Measurements from ENCODE around the gene PPP2R2C.

Gene PPP2R2C

DNA sequence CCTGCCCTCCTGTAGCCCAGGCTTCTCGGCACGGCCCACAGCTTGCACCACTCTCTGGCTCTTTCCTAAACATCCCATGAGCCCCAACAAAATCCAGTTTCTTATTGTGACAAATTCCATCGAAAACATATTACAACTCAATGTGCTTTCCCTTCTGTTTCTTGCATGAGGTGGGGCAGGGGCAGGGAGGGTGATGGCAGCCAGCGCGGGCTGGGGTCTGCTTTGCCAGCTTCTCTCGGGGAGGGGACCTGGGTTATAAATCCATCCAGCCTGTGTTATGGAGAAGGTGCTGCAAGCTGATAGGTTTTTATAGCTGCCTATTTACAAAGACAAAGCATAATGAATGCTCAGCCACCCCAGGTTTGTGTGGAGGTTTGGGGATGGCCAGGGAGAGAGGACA, 21.1 kb downstream of the PPP2R2C start:
- TF ChIP-seq, protein P1, sequence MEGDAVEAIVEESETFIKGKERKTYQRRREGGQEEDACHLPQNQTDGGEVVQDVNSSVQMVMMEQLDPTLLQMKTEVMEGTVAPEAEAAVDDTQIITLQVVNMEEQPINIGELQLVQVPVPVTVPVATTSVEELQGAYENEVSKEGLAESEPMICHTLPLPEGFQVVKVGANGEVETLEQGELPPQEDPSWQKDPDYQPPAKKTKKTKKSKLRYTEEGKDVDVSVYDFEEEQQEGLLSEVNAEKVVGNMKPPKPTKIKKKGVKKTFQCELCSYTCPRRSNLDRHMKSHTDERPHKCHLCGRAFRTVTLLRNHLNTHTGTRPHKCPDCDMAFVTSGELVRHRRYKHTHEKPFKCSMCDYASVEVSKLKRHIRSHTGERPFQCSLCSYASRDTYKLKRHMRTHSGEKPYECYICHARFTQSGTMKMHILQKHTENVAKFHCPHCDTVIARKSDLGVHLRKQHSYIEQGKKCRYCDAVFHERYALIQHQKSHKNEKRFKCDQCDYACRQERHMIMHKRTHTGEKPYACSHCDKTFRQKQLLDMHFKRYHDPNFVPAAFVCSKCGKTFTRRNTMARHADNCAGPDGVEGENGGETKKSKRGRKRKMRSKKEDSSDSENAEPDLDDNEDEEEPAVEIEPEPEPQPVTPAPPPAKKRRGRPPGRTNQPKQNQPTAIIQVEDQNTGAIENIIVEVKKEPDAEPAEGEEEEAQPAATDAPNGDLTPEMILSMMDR (IDR thresholded peaks at IDR 0.05; ENCODE audit: insufficient read depth, low read length) = no peak
- TF ChIP-seq, protein P2, sequence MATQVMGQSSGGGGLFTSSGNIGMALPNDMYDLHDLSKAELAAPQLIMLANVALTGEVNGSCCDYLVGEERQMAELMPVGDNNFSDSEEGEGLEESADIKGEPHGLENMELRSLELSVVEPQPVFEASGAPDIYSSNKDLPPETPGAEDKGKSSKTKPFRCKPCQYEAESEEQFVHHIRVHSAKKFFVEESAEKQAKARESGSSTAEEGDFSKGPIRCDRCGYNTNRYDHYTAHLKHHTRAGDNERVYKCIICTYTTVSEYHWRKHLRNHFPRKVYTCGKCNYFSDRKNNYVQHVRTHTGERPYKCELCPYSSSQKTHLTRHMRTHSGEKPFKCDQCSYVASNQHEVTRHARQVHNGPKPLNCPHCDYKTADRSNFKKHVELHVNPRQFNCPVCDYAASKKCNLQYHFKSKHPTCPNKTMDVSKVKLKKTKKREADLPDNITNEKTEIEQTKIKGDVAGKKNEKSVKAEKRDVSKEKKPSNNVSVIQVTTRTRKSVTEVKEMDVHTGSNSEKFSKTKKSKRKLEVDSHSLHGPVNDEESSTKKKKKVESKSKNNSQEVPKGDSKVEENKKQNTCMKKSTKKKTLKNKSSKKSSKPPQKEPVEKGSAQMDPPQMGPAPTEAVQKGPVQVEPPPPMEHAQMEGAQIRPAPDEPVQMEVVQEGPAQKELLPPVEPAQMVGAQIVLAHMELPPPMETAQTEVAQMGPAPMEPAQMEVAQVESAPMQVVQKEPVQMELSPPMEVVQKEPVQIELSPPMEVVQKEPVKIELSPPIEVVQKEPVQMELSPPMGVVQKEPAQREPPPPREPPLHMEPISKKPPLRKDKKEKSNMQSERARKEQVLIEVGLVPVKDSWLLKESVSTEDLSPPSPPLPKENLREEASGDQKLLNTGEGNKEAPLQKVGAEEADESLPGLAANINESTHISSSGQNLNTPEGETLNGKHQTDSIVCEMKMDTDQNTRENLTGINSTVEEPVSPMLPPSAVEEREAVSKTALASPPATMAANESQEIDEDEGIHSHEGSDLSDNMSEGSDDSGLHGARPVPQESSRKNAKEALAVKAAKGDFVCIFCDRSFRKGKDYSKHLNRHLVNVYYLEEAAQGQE (IDR thresholded peaks at IDR 0.05; ENCODE audit: insufficient replicate concordance, low read depth) = no peak
- TF ChIP-seq SPI1 (IDR thresholded peaks at IDR 0.05; ENCODE audit: borderline replicate concordance, low read depth) (no peak), GABPA (IDR thresholded peaks at IDR 0.05; ENCODE audit: low read depth) (no peak), POLR2AphosphoS5 (IDR thresholded peaks at IDR 0.05; ENCODE audit: low read depth) (no peak)
- no peak overlapping the region for H3K4me3 ChIP-seq (replicated peaks; ENCODE audit: insufficient read depth, low read length)
- H3K27ac ChIP-seq (replicated peaks) = no peak overlapping the region
- DNase-seq (ENCODE audit: low read depth in 1 of 2, low spot score in 1 of 2) = no peak
- no peaks in the 10 kb centered on the region for H3K27me3 ChIP-seq (ENCODE audit: insufficient read depth, poor library complexity, severe bottlenecking)

DNA sequence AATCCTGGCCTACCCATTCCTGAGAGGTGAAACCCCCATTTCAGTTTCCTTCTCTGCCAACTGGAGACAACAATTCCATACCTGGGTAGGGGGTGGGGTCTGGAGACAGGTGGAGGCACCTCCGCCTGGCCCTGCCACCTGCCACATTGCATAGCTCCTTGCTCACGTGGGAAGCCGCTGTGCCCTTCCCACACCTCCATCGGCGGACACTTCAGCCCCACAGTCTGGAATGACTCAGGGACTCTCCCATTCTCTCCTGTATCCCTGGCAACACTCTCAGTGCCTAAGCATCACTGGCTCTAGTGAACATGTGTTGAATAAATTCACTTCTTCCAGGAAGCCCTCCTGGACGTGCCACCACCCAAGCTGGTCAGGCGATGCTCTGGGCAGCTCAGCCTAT, 21.7 kb downstream of the PPP2R2C start:
- no peak overlapping the region for H3K27ac ChIP-seq (replicated peaks)
- DNase-seq (ENCODE audit: low read depth in 1 of 2, low spot score in 1 of 2) = no peak
- no peaks in the 10 kb centered on the region for H3K27me3 ChIP-seq (ENCODE audit: insufficient read depth, poor library complexity, severe bottlenecking)
- no peak overlapping the region for H3K4me3 ChIP-seq (replicated peaks; ENCODE audit: insufficient read depth, low read length)
- TF ChIP-seq, protein P1 (IDR thresholded peaks at IDR 0.05; ENCODE audit: insufficient read depth, low read length) = no peak
- TF ChIP-seq, protein P2 (IDR thresholded peaks at IDR 0.05; ENCODE audit: insufficient replicate concordance, low read depth) = no peak
- TF ChIP-seq SPI1 (IDR thresholded peaks at IDR 0.05; ENCODE audit: borderline replicate concordance, low read depth) (no peak), GABPA (IDR thresholded peaks at IDR 0.05; ENCODE audit: low read depth) (no peak), POLR2AphosphoS5 (IDR thresholded peaks at IDR 0.05; ENCODE audit: low read depth) (no peak)

DNA sequence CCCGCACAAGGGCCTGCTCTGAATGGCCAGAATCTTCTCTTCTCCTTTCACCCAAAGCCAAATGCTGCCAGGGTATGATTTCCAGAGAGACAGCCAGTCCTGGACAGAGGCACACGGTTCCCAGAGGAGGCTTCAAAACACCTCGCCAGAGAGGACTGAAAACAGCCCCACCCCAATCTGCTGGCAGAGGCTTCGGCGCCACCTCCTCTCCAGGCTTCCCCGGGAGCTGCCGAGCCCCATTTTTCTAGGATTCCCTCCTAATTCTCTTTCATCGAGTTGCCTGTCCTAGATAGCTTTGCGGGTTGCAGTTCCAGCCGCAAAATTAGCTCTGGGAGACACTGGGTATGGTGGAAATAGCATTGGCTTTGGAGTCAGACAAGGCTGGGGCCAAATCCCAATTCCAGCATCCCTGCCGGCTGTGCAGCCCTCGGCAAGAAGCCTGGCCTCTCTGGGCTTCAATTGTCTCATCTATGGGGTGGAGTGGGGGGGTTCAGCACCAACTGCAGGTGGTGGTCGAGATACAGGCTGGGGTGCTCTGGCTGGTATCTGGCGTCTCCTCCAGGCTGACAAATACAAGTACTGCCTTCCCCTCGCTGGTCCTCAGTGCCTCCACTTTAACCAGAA, 22.6 kb downstream of the PPP2R2C start:
- no peak for TF ChIP-seq POLR2AphosphoS5 (IDR thresholded peaks at IDR 0.05; ENCODE audit: low read depth)
- TF ChIP-seq GABPA (IDR thresholded peaks at IDR 0.05; ENCODE audit: low read depth) = no peak
- TF ChIP-seq, protein P2 (IDR thresholded peaks at IDR 0.05; ENCODE audit: insufficient replicate concordance, low read depth) = no peak
- TF ChIP-seq, protein P1 (IDR thresholded peaks at IDR 0.05; ENCODE audit: insufficient read depth, low read length) = no peak
- TF ChIP-seq SPI1 (IDR thresholded peaks at IDR 0.05; ENCODE audit: borderline replicate concordance, low read depth) = no peak
- H3K4me3 ChIP-seq (replicated peaks; ENCODE audit: insufficient read depth, low read length) = no peak overlapping the region
- H3K27me3 ChIP-seq (ENCODE audit: insufficient read depth, poor library complexity, severe bottlenecking) = no peaks in the 10 kb centered on the region
- no peak for DNase-seq (ENCODE audit: low read depth in 1 of 2, low spot score in 1 of 2)
- no peak overlapping the region for H3K27ac ChIP-seq (replicated peaks)

All from HL-60 (cell line).